K562 (cell line): Measurements from ENCODE around the gene TRAK1. TPM values are rescaled to one million over a fixed set of nuclear protein-coding genes. Genes with fewer than 3 reads are reported as not detected.

ENCODE experiments used
- ATAC-seq: fragments of 200-7000 bp; cut with Tn5 transposase; 3 replicates; pipeline ENCODE4 v1.9.1; 2020; ENCODE audit warnings: moderate library complexity
- BruUV-seq: library from RNA; stranded (reverse); fragments of 400-500 nt; replicated peaks from 2 replicates; lab custom pipeline; 2021; lab: Mats Ljungman, UMichigan
- CTCF ChIA-PET: fragments of 300-600 bp; formaldehyde crosslinking; extraction: SDS; loops from one replicate; lab custom pipeline; 2021; ENCODE audit warnings: low intra/inter-chr PET ratio; lab: Yijun Ruan, JAX
- POLR2A ChIA-PET: fragments of 300-600, 350-650 bp; sonication (Branson Sonifier 250); formaldehyde crosslinking; extraction: SDS; loops from one replicate; lab custom pipeline; 2021; ENCODE audit warnings: antibody characterized with exemption, inconsistent platforms; lab: Yijun Ruan, JAX
- DNase-seq, 4 experiments: peaks; one replicate each; pipeline versions ENCODE4 v3.0.0 to v3.0.0-alpha.2; 2011 to 2018; ENCODE audit warnings: low spot score in 3 of 4, mixed read lengths in 3 of 4; ENCODE audit errors: extremely low read depth in 1 of 4
- FAIRE-seq: peaks from 2 replicates; lab custom pipeline; 2011; peaks lifted over from hg19 to GRCh38; lab: Jason Lieb, UNC
- H2AFZ ChIP-seq: 2 replicates; pipeline ENCODE4 v1.6.0; 2011; ENCODE audit warnings: low read depth, low read length, control low read depth, inconsistent platforms
- H3K27ac ChIP-seq: fragments of 200-600 bp; 3 replicates; pipeline ENCODE4 v1.8.0; 2011; ENCODE audit warnings: low read depth, mild to moderate bottlenecking, control low read depth, inconsistent platforms, low read length, moderate library complexity, mixed read lengths; ENCODE audit errors: extremely low read depth
- H3K27me3 ChIP-seq, 2 experiments: fragments of 300-600 bp in 1 of 2; 2 replicates in 1 of 2; 3 replicates in 1 of 2; pipeline versions ENCODE4 v1.6.0 to v1.8.0; 2011; ENCODE audit warnings: inconsistent platforms in 2 of 2, low read length in 2 of 2, mild to moderate bottlenecking in 1 of 2, mixed read lengths in 1 of 2, moderate library complexity in 1 of 2; ENCODE audit not compliant: control insufficient read depth in 2 of 2, insufficient read depth in 2 of 2
- H3K36me3 ChIP-seq: fragments of 300-600 bp; 3 replicates; pipeline ENCODE4 v1.8.0; 2011; ENCODE audit warnings: mild to moderate bottlenecking, low read length, inconsistent platforms; ENCODE audit not compliant: control insufficient read depth, insufficient read depth
- H3K4me1 ChIP-seq, 2 experiments: fragments of 200-600 bp in 1 of 2; replicated peaks in 1 of 2; 2 replicates in 1 of 2; 3 replicates in 1 of 2; pipeline versions ENCODE4 v1.5.1 to v1.8.0; 2011; ENCODE audit warnings: inconsistent platforms in 2 of 2, low read length in 2 of 2, mild to moderate bottlenecking in 1 of 2, mixed read lengths in 1 of 2, moderate library complexity in 1 of 2; ENCODE audit not compliant: control insufficient read depth in 2 of 2, insufficient read depth in 2 of 2
- H3K4me2 ChIP-seq: 2 replicates; pipeline ENCODE4 v1.6.1; 2011; ENCODE audit warnings: low read length, control low read depth, inconsistent platforms, mixed read lengths; ENCODE audit not compliant: insufficient read depth
- H3K4me3 ChIP-seq: fragments of 200-600 bp; sonication (generic), shearing (Covaris generic); 2 replicates; pipeline ENCODE4 v1.5.1; 2016; ENCODE audit warnings: control low read depth, inconsistent platforms
- H3K79me2 ChIP-seq: fragments of 200-600 bp; 3 replicates; pipeline ENCODE4 v1.8.0; 2011; ENCODE audit warnings: low read length, inconsistent platforms; ENCODE audit not compliant: control insufficient read depth, insufficient read depth
- H3K9ac ChIP-seq, 2 experiments: 2 replicates each; pipeline versions ENCODE4 v1.6.0 to v1.6.1; 2011; ENCODE audit warnings: low read depth in 2 of 2, low read length in 2 of 2, control low read depth in 1 of 2, inconsistent platforms in 1 of 2, mild to moderate bottlenecking in 1 of 2, mixed read lengths in 1 of 2; ENCODE audit not compliant: insufficient read depth in 1 of 2
- H3K9me1 ChIP-seq: one replicate; pipeline ENCODE4 v1.6.0; 2011; ENCODE audit warnings: inconsistent platforms, mild to moderate bottlenecking, low read length, moderate library complexity; ENCODE audit not compliant: control insufficient read depth, insufficient read depth
- H3K9me3 ChIP-seq: replicated peaks from 2 replicates; pipeline ENCODE4 v1.5.1; 2011; ENCODE audit warnings: low read depth, low read length, inconsistent platforms; ENCODE audit not compliant: control insufficient read depth, insufficient read depth
- H4K20me1 ChIP-seq: replicated peaks from 2 replicates; pipeline ENCODE4 v1.6.1; 2011; ENCODE audit warnings: low read length, inconsistent platforms, mixed read lengths; ENCODE audit not compliant: control insufficient read depth, insufficient read depth
- BRF1 ChIP-seq: IDR thresholded peaks from 3 replicates; pipeline ENCODE4 v1.6.1; 2011; ENCODE audit warnings: borderline replicate concordance, mild to moderate bottlenecking; ENCODE audit not compliant: insufficient read length; ENCODE audit errors: extremely low read depth
- MYBL2 ChIP-seq, 2 experiments: fragments of 450-650 bp in 1 of 2; sonication (generic) in 1 of 2; formaldehyde crosslinking in 1 of 2; IDR thresholded peaks; 2 replicates each; pipeline versions ENCODE4 v1.6.1 to v1.8.1; 2017 to 2022; ENCODE audit warnings: borderline replicate concordance in 1 of 2, inconsistent platforms in 1 of 2, low read depth in 1 of 2, mild to moderate bottlenecking in 1 of 2, missing genetic modification reagents in 1 of 2, moderate library complexity in 1 of 2
- PCBP2 ChIP-seq: fragments of 200-400 bp; formaldehyde crosslinking; IDR thresholded peaks from 2 replicates; pipeline ENCODE4 v1.6.1; 2018; ENCODE audit warnings: low read length, low read depth, mild to moderate bottlenecking, moderate library complexity; ENCODE audit not compliant: poor library complexity, severe bottlenecking
- USF2 ChIP-seq: sonication (generic); formaldehyde crosslinking; IDR thresholded peaks from 2 replicates; pipeline ENCODE4 v1.5.0; 2020; ENCODE audit warnings: missing genetic modification reagents
- ZBTB26 ChIP-seq: fragments of 450-650 bp; formaldehyde crosslinking; IDR thresholded peaks from 2 replicates; pipeline ENCODE4 v1.4.0; 2022; ENCODE audit warnings: missing genetic modification characterization
- ZNF143 ChIP-seq: sonication (generic); formaldehyde crosslinking; IDR thresholded peaks from 2 replicates; pipeline ENCODE4 v1.9.0; 2022; ENCODE audit warnings: mild to moderate bottlenecking, missing genetic modification reagents
- ZNF318 ChIP-seq, 2 experiments: fragments of 450-650 bp; IDR thresholded peaks; 2 replicates each; pipeline ENCODE4 v1.6.1; 2016; ENCODE audit warnings: mild to moderate bottlenecking in 2 of 2, borderline replicate concordance in 1 of 2, low read depth in 1 of 2, moderate library complexity in 1 of 2
- ZNF511 ChIP-seq: sonication (generic); formaldehyde crosslinking; IDR thresholded peaks from 2 replicates; pipeline ENCODE4 v1.8.0; 2022; ENCODE audit warnings: mild to moderate bottlenecking, missing genetic modification reagents
- ZNF766 ChIP-seq: fragments of 200-800 bp; sonication (Bioruptor generic); conservative IDR thresholded peaks from 2 replicates; pipeline ENCODE4 v1.6.1; 2016; ENCODE audit warnings: missing genetic modification characterization, missing compliant biosample characterization
- in situ Hi-C: fragments of 300-500 bp; cut with MboI; formaldehyde crosslinking; loops from 4 replicates; pipeline ENCODE4 v1.15.0; 2018; ENCODE audit warnings: inconsistent platforms, mixed read lengths
- intact Hi-C: fragments of 100-400 bp; cut with micrococcal nuclease; formaldehyde crosslinking; loops from 2 replicates; pipeline ENCODE4 v1.14.2; 2022
- polyA plus RNA-seq, 8 experiments: library from polyadenylated mRNA; depleted of rRNA in 4 of 8; stranded (reverse) in 5 of 8; unstranded in 3 of 8; fragments of >200 nt; fragmentation: Nextera tagmentation in 2 of 8; fragmentation: Illumina TruSeq in 1 of 8; extraction: Ambion mirVana in 2 of 8; extraction: Trizol in 1 of 8; gene quantifications; 2 replicates each; pipeline versions ENCODE4 v1.2.1 to v1.2.3, GENCODE V29; 2011 to 2014; ENCODE audit warnings: inconsistent platforms in 1 of 8, missing spikeins in 1 of 8
- total RNA-seq, 7 experiments: library from RNA; depleted of rRNA in 6 of 7; stranded (reverse); fragments of >200 nt in 6 of 7; fragmentation: Illumina TruSeq in 2 of 7; extraction: Trizol in 2 of 7; gene quantifications; 2 replicates each; pipeline versions ENCODE4 v1.2.1 to v1.2.3, GENCODE V29; 2011 to 2021; ENCODE audit warnings: low replicate concordance in 1 of 7

Gene TRAK1
- total and polyA plus RNA-seq, 9 of the 15 experiments (the other 6 are each of a cell fraction or from before 2014, with no cell fraction given): 5.3 to 28.5 (median 17.5) TPM

- no peak for DNase-seq
- in situ Hi-C loops: no loop called here
- Histone ChIP-seq H3K9me1 (no peaks in the 10 kb centered on the region), H3K27ac (no peak overlapping the region), H4K20me1 (peaks cover 12% of the 10 kb centered on the region; the same call in 1 of the 2 replicates), H3K9me3 (no peaks in the 10 kb centered on the region), H2AFZ (no peak overlapping the region), H3K27me3 (no peaks in the 10 kb centered on the region), H3K4me3 (no peak overlapping the region), H3K79me2 (no peaks in the 10 kb centered on the region), H3K9ac (no peak overlapping the region), H3K4me2 (no peak overlapping the region), H3K36me3 (no peaks in the 10 kb centered on the region), H3K4me1 (no peaks in the 10 kb centered on the region)
- BruUV-seq: no TSS peak
- intact Hi-C loops: no loop called here
- FAIRE-seq: no peak
- ChIA-PET CTCF (no interaction called here), POLR2A (no interaction called here)
- no peak for ATAC-seq
- TF ChIP-seq ZNF143 (CRISPR knock-in tag): no peak
- TF ChIP-seq USF2 (CRISPR knock-in tag): no peak
- TF ChIP-seq BRF1: no peak
- no peak for TF ChIP-seq ZNF511
- TF ChIP-seq MYBL2 (IDR thresholded peaks at IDR 0.05; ENCODE audit: low read depth): no peak
- no peak for TF ChIP-seq MYBL2 (CRISPR knock-in tag; IDR thresholded peaks at IDR 0.05; ENCODE audit: borderline replicate concordance)
- no peak for TF ChIP-seq ZNF766
- no peak for TF ChIP-seq ZBTB26
- TF ChIP-seq PCBP2: no peak
- TF ChIP-seq ZNF318 (IDR thresholded peaks at IDR 0.05; ENCODE audit: borderline replicate concordance in 1 of 2, low read depth in 1 of 2): no peak
Observed at GRCh38 chr3:42144209-42144608, 53.1 kb downstream of the TRAK1 start.
